GF-D8 (cell line): Measurements from ENCODE around the gene CYB561D2.
A peak's percentile ranks its signal among the peaks of the same experiment; 100 is the strongest.

Experiments used
- DNase-seq: peaks from one replicate; lab custom pipeline; 2025; lab: John Stamatoyannopoulos, UW

The CYB561D2 gene

GRCh38 chr3:50323614-50324199, 27.0 kb upstream of the CYB561D2 start:
- DNase-seq = no peak

GRCh38 chr3:50324351-50325112, 26.1 kb upstream of the CYB561D2 start:
- peak; percentile 32 for DNase-seq

GRCh38 chr3:50325113-50325480, 25.6 kb upstream of the CYB561D2 start:
- DNase-seq = no peak

- no peak for DNase-seq
Observed at GRCh38 chr3:50325497-50326181, 25.0 kb upstream of the CYB561D2 start.

- no peak for DNase-seq
Observed at GRCh38 chr3:50326182-50326541, 24.5 kb upstream of the CYB561D2 start.

GRCh38 chr3:50327129-50327528, 23.5 kb upstream of the CYB561D2 start:
- no peak for DNase-seq

GRCh38 chr3:50327943-50328691, 22.5 kb upstream of the CYB561D2 start, which contains the start of gene TUSC2:
Gene TUSC2 (minus strand): TSS chr3:50328223. CDS start chr3:50328099, 124 bp downstream.
- DNase-seq = peak; percentile 90

GRCh38 chr3:50330330-50330729, 20.3 kb upstream of the CYB561D2 start:
- DNase-seq = no peak

- no peak for DNase-seq
Observed at GRCh38 chr3:50331364-50331907, 19.2 kb upstream of the CYB561D2 start.

GRCh38 chr3:50333744-50334328, 16.8 kb upstream of the CYB561D2 start:
- DNase-seq = no peak

- no peak for DNase-seq
Observed at GRCh38 chr3:50334339-50335075, 16.2 kb upstream of the CYB561D2 start.

- DNase-seq = no peak
Observed at GRCh38 chr3:50336452-50337174, 14.0 kb upstream of the CYB561D2 start.

GRCh38 chr3:50337175-50337861, 13.3 kb upstream of the CYB561D2 start:
- peak; percentile 96 for DNase-seq

- DNase-seq = no peak
Observed at GRCh38 chr3:50338965-50339364, 11.7 kb upstream of the CYB561D2 start.

GRCh38 chr3:50339485-50340146, 11.0 kb upstream of the CYB561D2 start:
- no peak for DNase-seq

GRCh38 chr3:50340147-50340447, 10.6 kb upstream of the CYB561D2 start:
- DNase-seq = no peak

- peak; percentile 92 for DNase-seq
Observed at GRCh38 chr3:50340448-50341329, 10.0 kb upstream of the CYB561D2 start, which contains the start of gene RASSF1. Gene RASSF1 (minus strand): TSS chr3:50340836. CDS start chr3:50340805, 31 bp downstream.

- no peak for DNase-seq
Observed at GRCh38 chr3:50341537-50341936, 9.1 kb upstream of the CYB561D2 start.
